ENCODE data around the gene PELI2.

PELI2 gene

GRCh38 chr14:56172571-56172971, 54.4 kb downstream of the PELI2 start (continued):
- TF ChIP-seq BCL6B (tag by site-specific recombination; IDR thresholded peaks at IDR 0.05) (no peak), HOXC10 (CRISPR knock-in tag; IDR thresholded peaks at IDR 0.05) (no peak), PATZ1 (tag by site-specific recombination; IDR thresholded peaks at IDR 0.05) (0 out of 2 replicates have a peak, but pooled peaks have one; percentile 10), ZBTB49 (tag by site-specific recombination; IDR thresholded peaks at IDR 0.05; ENCODE audit: low read depth) (no peak), ZNF529 (tag by site-specific recombination; IDR thresholded peaks at IDR 0.05; ENCODE audit: insufficient replicate concordance) (no peak), MEIS1 (CRISPR knock-in tag; IDR thresholded peaks at IDR 0.05; ENCODE audit: borderline replicate concordance) (no peak), SP7 (tag by site-specific recombination; IDR thresholded peaks at IDR 0.05) (peak; percentile 76), YY1 (tag by site-specific recombination; IDR thresholded peaks at IDR 0.05) (no peak), ZNF16 (tag by site-specific recombination; IDR thresholded peaks at IDR 0.05; ENCODE audit: low read depth) (no peak)

GRCh38 chr14:56173365-56173922, 55.2 kb downstream of the PELI2 start:
- Histone ChIP-seq H3K4me1 (ENCODE audit: control insufficient read depth, insufficient read depth, low read length) (peaks cover 12% of the 10 kb centered on the region), H3K4me3 (ENCODE audit: low read depth, low read length) (no peak overlapping the region), H3K27ac (ENCODE audit: extremely low read depth, low read depth, low read length) (peak overlapping the region; percentile 60; the same call in 1 of the 2 replicates), H3K36me3 (ENCODE audit: control insufficient read depth in 2 of 2, insufficient read depth in 1 of 2, low read length in 2 of 2) (no peaks in the 10 kb centered on the region), H3K9me3 (ENCODE audit: control insufficient read depth, insufficient read depth, low read depth, low read length) (no peaks in the 10 kb centered on the region)
- CTCF ChIA-PET: no interaction called here
- POLR2A ChIA-PET: interaction anchor here (1.8 kb wide), 1 partner anchor 55 kb away, joined by 3 read pairs; the partner anchor contains the start of gene PELI2
- TF ChIP-seq ZNF510 (tag by site-specific recombination; IDR thresholded peaks at IDR 0.05; ENCODE audit: insufficient replicate concordance) (no peak), ZNF645 (tag by site-specific recombination; IDR thresholded peaks at IDR 0.05) (no peak), AEBP2 (tag by site-specific recombination; IDR thresholded peaks at IDR 0.05; ENCODE audit: borderline replicate concordance) (no peak), PBX3 (CRISPR knock-in tag; IDR thresholded peaks at IDR 0.05) (no peak), ZNF660 (tag by site-specific recombination; IDR thresholded peaks at IDR 0.05) (no peak), HIC1 (tag by site-specific recombination; IDR thresholded peaks at IDR 0.05) (no peak), ZBTB48 (tag by site-specific recombination; IDR thresholded peaks at IDR 0.05) (no peak), ELK4 (IDR thresholded peaks at IDR 0.05; ENCODE audit: borderline replicate concordance, low read depth, low read length) (no peak), ZNF248 (tag by site-specific recombination; IDR thresholded peaks at IDR 0.05) (no peak), OSR2 (tag by site-specific recombination; IDR thresholded peaks at IDR 0.05) (no peak), SCRT1 (tag by site-specific recombination; IDR thresholded peaks at IDR 0.05; ENCODE audit: borderline replicate concordance) (no peak), ZEB2 (tag by site-specific recombination; IDR thresholded peaks at IDR 0.05) (no peak)
